Activated CD8-positive, alpha-beta memory T cell treated with anti-CD3 and anti-CD28 coated beads, Interleukin-2, amount 50 U/mL, for 1 hour (primary cell): ENCODE results near the gene NHSL2.
A peak's percentile ranks its signal among the peaks of the same experiment; 100 is the strongest.
"Not testable (repeated sequence)": the region's sequence is repeated elsewhere in the genome, so short reads cannot be mapped to it uniquely, and the experiment has no call there.

Experiments
- DNase-seq: peaks from one replicate; pipeline ENCODE4 v3.0.0-alpha.2; 2020; ENCODE audit errors: extremely low read depth

The NHSL2 gene

DNA sequence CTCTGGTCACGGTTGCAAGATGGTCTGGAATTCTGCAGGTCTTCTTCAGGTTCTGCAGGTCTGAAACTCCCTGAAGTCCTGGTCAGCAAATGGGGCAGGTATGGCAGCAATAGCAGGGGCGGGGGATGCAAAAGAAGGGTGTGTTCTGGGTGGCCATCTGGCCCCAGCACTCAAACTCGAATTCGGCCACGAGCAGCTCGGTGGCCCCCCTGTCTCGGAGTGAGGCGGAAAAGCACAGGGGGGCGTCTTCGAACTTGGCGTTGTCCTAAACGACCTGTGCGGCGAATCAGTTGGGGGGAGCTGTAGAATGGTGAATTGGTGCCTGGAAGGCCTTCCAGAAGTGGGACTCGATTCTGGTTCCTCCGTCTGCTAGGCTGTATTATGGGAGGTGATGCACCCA lies 219.0 kb downstream of the NHSL2 start:
- DNase-seq, result no peak

DNA sequence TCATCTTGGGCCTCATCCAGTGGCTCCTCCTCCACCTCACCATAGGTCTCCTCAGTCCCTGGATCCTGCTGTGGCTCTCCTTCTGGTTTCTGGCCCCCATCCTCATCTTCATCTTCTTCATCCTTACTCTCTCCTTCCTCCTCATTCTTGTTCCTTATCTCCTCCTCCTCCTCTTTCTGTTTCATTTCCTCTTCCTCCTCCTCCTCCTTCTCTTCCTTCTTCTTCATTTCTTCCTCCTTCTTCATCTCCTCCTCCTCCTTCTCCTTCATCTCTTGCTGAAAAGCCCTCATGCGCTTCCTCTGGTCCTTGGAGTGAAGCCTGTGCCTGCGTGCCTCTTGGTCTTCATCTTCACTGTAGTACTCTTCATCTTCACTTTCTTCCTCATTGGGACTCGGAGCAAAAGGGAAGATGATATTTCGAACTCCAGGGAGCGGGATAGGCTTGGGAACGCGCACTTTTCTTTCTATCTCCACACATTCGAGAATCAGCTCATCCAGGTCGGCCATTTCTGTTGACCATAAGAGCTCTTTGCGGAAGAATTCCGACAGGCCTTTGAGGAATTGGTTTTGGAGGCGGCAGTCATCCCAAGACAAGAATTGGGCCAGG lies 219.6 kb downstream of the NHSL2 start:
- no peak for DNase-seq

DNA sequence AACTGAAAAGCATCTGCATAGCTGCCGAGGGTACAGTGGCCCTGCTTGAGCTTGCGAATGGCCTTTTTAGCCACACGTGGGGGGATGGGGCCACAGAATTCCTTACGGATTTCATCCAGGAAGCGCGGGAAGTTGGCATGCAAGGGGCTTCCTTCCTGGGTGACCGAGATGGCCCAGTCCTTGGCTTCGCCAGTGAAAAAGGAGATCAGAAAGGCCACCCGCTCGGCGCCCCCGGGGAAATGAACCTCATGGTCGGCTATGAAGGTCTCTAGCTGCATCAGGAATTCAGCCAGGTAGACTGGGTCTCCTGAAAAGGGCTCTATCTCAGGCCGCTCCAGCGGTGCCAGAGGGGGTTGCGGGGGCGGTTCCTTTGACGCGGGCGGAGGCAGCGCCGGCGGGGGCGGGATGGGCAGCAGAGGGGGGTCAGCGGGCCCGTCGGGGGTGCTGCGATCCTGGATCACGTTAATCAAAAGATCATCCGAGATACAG lies 220.2 kb downstream of the NHSL2 start:
- DNase-seq, result no peak

DNA sequence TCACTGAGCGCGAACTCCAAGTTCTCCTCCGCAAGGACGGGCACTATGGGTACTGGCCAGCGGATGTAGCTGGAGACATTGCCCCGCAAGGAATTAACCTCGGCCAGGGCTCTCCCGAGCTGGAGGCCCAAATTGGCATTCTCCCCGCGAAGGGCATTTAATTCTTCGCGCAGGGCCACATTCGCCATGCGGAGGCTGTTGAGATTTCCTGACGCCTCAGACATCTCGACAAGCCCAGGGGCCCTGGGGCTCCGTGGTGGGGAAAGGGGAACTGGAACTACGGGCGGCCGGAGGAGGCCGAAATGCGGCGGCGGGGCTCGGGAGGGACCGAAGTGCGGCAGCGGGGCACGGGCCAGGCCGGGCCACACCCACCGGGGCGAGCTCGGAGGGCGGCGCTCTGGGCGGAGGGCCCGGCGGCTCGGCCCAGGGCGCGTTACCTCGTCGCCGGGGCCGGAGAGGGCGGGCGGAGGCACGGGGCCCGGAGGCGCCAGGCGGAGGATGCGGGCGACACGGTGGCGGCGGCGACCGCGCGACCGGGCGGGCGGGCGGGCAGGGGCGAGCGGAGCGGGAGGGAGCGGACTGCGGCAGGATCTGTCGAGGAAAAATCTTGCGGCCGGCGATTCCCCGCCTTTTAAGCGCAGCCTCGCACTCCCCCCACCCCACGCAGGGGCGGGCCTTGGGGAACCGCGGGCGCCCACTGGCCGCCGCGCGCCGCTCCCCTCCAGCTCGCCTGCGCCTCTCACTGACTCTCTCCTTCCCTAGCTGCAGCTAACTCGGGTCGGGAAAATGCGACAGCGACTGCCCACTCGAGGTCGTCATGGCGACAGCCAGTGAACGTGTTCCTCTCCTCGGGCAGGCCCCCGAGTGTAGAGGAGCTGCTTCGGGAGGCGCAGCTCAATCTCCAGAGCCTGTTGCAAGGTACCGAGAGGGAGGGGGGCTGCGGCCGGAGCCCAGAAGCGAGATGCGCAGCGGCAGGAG lies 221.0 kb downstream of the NHSL2 start, which contains the start of gene RTL5:
Gene RTL5, minus strand, starts transcription at position 599 of the 978 bp plus-strand sequence.
- DNase-seq, result peak; percentile 35

DNA sequence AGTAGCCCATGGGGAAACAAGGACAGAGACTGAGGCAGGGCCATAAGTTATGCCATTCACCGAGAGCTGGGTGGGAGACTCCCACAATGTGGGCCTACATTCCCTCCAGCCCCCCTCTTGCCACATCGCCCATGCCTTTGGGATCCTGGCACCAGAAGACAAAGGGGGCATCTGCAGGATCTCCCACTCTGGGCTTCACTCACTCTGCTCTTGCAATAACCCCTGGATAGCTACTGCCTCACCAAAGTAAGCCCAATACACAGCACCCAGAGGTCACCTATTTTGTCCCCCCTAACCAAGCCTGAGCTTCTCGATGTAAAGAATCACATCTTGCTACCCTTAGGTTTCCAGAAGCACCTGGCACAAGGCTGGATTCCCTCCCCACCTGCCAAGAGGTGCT lies 221.8 kb downstream of the NHSL2 start:
- no peak for DNase-seq

DNA sequence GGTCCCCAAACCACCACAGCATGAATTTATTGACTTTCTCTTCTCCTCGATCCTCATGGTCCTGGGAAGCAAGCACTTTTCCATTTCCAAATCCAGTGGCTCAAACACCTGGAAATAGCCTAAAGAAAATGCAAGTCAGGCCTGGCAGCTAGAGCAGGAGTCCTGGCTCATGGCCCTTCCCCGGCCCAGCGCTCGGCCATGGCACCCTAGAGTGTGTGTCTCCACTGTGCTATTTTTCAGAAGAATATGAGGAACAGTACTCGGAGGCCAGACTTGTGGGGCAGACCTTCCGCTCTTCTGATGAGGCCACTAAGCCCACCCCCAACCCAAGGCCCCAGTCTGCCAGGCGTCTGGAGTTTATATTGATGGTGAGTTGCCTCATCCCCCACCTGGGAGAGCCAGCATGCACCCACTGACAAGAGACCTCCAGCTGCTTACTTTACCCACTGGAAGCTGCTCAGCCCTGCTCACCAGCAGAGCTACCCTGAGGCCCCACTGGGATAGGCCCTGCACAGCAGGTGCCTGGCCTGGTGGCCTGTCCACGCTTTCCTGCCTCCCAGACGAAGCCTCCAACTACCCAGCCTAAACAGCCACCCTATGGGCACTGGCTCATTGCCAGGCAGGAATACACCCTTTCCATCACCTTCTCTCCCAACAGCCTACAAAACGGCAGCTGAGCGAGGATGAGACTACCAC lies 223.4 kb downstream of the NHSL2 start:
- DNase-seq, result no peak

DNA sequence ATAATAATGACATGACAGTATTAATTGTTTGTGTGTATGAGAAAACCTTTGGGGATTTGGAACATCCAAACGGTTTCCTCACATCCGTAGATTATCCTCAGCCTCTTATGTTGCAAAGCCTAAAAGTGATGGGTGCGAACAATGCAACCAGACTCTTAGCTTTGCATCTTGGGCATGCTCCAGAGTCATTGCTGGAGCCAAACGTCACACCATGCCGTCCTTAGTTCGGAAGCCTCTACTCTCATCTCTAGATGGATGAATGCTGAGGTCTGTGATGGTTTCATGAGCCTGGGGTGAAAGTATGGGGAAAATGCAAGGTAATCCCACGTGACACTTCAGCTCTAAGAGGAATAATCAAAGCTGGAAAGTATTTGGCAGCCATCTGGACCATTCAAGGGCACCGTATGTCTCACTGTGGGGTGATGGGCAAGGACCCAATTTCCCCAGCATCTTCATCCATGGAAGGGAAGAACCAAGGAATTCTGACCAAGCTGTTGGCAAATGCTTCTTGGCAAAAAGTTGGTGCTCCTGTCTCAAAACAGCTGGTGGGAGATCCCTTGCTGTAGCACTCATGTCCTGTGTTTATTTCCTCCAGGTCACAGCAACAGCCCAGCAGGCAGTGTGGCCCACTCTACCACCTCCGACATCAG lies 227.3 kb downstream of the NHSL2 start:
- DNase-seq, result no peak

DNA sequence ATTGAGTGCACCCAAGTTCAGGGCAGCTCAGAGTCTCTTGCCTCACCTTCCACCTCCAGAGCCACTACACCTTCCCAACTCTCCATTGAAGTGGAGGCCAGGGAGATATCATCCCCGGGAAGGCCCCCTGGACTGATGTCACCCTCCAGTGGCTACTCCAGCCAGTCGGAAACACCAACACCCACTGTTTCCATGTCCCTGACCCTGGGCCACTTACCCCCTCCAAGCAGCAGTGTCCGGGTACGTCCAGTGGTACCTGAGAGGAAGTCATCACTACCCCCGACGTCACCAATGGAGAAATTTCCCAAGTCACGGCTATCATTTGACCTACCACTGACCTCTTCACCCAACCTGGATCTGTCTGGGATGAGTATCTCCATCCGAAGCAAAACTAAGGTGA lies 228.9 kb downstream of the NHSL2 start:
- no peak for DNase-seq

DNA sequence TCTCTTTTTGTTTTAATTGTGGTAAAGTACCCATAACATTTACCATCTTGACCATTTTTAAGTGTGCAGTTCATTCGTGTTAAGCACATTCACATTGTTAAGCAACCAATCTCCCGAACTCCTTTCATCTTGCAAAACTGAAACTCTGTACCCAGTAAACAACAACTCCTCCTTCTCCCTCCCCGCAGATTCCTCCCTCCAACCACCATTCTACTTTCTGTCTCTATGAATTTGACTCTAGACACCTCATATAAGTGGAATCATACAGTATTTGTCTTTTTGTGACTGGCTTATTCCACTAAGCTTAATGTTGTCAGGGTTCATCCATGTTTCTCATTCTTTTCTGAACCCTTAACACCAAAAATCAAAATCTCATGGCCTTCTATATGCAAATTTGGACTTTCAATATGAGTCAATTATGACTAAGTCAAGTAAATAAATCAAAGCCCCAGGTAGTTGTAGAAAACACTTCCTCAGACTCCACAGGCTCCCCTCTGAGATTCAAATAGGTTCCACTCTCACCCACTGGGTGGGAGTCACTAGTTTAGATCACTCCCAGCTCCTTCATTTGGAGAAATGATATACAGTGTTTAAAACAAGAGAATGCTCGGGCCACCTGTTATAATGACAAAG lies 230.8 kb downstream of the NHSL2 start:
- DNase-seq, result no peak

DNA sequence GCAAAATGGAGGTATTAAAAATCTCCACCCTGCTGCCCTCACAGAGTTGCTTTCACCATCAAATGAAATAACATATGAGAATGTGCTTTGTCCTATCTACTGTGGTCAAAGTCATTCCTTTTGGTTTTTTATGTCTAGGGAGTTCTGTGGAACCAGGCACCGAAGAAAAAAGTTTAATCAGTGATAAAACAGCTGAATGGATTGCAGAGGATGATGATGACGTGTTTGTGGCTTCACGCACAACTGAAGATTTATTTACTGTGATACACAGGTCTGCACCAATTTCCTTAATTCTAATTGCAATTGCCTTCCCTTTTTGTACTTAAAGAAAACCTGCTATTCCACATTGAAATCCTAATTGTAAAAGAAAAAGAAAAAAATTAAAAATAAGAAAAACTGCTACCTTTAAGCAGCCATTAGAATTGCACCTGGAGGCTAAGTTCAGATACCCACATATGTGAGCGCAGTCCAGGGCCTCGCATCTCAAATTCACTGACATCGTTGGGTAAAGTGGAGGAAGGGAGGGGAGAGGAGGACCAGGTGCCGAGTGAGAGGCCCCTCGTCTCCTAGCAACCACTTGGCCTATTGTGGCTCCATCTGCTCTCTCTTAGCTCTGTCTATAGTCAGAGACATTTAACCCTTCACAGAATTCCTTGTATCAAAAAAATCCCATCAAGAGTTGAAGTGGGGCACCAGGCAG lies 231.6 kb downstream of the NHSL2 start:
- DNase-seq, result no peak

DNA sequence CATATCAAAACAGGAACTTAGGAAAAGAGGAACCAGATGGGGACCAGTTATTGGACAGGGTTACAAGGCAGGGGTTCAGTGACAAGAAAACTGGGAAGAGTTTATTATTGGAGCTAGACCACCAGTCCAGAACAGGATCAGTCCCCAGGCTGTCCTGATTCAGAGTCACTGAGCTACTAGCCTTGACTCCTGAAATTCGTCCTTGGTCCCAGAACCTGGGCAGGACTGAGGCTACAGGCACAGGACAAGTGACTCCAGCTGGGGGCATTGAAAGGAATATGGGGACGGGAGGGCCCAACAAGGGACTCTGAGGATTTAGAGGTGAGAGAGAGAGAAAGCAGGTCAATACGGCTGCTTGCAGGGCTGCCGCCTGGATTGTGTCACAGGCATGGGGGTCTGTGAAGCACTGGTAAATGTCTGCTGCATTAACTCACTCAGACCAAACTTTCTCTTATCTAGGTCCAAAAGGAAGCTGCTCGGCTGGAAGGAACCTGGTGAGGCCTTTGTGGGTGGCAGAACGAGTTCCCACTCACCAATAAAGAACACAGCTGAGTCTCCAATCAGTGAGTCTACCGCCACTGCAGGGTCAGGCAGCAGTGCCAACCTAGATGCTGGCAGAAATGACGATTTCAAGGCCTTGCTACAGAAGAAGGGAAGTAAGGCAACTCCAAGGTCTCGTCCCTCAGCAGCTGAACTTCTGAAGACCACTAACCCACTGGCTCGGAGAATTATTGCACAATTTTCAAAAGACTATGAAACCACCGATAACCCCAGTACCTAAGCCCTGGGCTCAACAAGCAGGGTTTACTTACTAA lies 232.4 kb downstream of the NHSL2 start:
- no peak for DNase-seq

DNA sequence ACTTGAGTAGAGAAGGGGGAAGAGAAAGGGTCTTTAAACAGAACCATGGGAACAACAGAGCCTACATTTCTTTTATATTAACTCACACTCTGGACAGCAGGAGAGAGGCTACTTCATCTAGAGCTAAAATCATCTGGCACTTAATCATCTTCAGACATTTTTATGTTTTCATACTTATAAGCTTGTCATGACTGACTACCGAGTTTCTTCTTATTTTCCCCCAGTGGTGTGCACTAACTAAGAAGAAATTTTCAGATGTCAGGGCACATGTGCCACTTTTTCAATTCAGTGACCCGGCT lies 232.9 kb downstream of the NHSL2 start:
- no peak for DNase-seq

DNA sequence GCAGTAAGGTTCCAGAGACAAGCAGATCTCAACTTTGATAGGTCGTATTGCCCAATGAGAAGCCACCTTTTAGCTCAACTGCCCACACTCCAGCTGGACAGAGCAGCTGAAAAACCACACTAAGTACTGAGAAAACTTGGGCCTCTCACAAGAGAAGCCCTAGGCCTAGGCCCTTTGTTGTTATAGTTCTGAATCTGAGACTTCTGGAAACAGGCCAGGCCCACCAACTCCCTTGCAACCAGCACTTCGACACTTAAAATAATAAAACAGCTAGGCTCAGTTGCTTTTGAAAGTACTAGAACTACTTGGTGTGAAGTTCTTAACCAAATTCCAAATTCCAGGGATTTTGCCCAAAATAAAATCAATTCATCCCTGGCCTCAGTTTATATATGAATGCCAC lies 234.5 kb downstream of the NHSL2 start:
- DNase-seq, result no peak

DNA sequence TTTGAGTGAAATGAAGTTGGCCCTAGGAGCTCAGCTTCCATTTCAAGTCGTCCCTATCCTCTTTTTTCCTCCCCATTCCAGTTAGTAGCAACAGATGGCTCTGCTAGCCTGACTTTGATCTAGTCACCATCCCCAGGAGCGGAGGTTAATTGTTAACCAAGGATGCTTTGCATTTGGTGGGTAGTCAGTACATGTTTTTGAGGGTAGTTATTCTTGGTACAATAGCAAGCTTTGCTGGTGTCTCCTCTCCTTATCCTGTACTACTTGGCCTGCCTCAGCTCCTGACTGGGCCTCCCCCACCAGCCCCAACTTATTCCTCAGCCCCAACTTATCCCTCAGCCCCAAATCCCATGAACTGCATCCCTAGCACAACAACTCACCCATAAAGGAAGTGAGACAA lies 235.9 kb downstream of the NHSL2 start:
- DNase-seq, result no peak

DNA sequence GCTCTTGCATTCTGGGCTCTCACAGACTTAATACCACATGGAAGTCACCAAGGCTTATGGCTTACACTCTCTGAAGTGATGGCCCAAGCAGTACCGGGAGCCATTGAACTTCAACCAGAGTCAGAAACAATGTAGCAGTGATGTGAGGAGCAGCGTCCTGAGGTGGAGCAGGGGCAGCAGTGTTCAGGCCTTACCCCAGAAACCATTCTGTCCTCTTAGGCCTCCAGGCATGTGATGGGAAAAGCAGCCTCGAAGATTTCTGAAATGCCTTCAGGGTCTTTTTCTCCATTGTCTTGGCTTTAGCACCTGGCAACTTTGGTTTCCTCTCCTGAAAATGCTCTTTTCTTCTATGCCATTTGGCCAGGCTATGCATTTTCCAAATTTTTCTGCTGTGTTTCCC lies 248.1 kb downstream of the NHSL2 start:
- no peak for DNase-seq

DNA sequence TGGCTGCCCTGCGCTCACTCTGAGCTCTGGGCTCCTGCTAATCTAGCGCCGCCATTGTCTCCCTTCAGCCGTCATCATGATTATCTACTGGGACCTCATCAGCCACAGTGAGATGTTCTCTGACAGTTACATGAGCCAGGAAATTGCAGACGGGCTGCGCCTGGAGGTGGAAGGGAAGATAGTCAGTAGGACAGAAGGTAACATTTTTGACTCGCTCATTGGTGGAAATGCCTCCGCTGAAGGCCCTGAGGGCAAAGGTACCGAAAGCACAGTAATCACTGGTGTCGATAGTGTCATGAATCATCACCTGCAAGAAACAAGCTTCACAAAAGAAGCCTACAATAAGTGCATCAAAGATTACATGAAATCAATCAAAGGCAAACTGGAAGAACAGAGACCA lies 249.1 kb downstream of the NHSL2 start:
- no peak for DNase-seq

DNA sequence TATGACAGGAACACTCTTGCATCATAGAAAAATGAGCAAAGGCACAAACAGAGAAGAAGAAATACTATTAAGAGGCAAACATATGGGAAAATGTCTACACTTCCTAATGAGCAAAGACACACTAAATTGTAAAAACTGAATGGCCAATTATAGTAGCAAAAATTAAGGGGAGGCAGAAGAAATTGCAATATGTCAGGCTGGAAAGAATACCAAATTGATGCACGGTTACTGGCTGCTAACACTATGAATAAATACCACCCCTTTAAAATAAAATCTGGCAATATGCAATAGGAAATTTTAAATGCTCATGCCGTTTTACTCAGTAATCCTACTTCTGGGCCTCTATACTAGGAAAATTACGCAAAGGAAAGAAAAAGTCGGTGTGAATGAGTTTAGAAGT lies 254.9 kb downstream of the NHSL2 start:
- no peak for DNase-seq

DNA sequence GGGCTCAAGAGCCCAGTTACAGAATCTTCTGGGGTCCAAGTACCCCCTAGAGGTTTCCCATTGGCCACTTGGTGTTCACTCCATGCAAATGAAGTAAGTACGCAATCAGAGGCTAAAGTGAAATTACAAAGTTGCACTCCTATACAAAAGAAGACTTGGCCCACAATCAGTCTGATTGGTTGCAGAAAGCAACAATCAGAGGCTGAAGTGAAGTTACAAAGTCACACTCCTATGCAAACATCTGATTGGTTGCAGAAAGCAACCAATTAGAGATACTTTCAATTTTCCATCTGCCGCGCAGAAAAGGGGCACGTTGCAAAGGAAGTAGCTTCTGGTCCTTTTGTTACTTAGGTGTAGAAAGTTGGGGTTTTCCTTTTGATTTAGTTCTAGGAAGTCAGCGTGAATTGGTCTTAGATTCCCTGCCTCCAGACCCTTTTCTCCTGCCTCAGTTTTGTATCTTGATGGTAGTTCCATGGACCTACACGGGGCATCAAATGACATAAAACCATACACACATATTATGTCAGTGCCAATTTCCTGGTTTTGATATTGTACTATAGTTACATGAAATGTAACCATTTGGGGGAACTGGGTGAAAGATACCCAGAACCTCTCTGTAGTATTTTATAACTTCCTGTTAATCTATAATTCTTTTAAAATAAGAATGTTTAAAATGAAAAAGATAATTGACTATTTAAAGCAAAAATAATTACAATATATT lies 258.5 kb downstream of the NHSL2 start:
- no peak for DNase-seq

DNA sequence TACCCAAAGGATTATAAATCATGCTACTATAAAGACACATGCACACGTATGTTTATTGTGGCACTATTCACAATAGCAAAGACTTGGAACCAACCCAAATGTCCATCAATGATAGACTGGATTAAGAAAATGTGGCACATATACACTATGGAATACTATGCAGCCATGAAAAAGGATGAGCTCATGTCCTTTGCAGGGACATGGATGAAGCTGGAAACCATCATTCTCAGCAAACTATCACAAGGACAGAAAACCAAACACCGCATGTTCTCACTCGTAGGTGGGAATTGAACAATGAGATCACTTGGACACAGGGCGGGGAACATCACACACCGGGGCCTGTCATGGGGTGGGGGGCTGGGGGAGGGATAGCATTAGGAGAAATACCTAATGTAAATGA lies 265.6 kb downstream of the NHSL2 start:
- DNase-seq, result not testable (repeated sequence)

DNA sequence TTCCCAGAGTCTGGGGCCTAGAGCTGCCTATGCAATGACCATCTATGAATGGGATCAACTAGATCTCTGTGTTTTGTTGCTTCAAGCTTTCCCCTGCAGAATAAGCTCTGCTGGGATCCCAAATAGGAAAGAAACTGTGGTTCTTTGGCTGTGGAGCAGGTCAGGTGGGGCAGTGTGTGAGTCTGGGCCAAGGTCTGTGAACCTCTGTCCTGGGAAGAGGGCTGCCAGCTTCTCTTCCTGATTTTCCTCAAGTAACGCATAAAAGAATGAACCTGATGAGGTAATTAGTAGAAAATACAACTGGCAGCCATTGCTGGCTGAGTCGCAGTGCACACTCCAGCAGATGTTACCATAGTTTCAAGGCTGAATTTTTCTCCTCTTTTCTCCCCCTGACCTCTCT lies 266.3 kb downstream of the NHSL2 start:
- DNase-seq, result no peak
